GM23248 (cell line): Measurements from ENCODE around the gene CWF19L2. TPM values are rescaled to one million over a fixed set of nuclear protein-coding genes. Genes with fewer than 3 reads are reported as not detected.
"Not testable (repeated sequence)": the region's sequence is repeated elsewhere in the genome, so short reads cannot be mapped to it uniquely, and the experiment has no call there.

Experiments
- DNase-seq: peaks from one replicate; pipeline ENCODE4 v3.0.0-alpha.2; 2015
- H2AFZ ChIP-seq: fragments of 200-600 bp; sonication (generic); 2 replicates; pipeline ENCODE4 v1.6.1; 2016; ENCODE audit warnings: antibody characterized with exemption
- H3F3A ChIP-seq: fragments of 200-600 bp; sonication (generic); 2 replicates; pipeline ENCODE4 v1.6.1; 2016; ENCODE audit warnings: mild to moderate bottlenecking, antibody characterized with exemption, mixed run types; ENCODE audit not compliant: insufficient read depth
- H3K27ac ChIP-seq: fragments of 200-600 bp; sonication (generic); 2 replicates; pipeline ENCODE4 v1.5.1; 2016; ENCODE audit warnings: mild to moderate bottlenecking
- H3K27me3 ChIP-seq: fragments of 200-600 bp; sonication (generic); replicated peaks from 2 replicates; pipeline ENCODE4 v1.6.1; 2016; ENCODE audit warnings: mild to moderate bottlenecking; ENCODE audit not compliant: insufficient read depth
- H3K36me3 ChIP-seq: fragments of 200-600 bp; sonication (generic); 2 replicates; pipeline ENCODE4 v1.6.1; 2016; ENCODE audit warnings: low read depth, mild to moderate bottlenecking
- H3K4me1 ChIP-seq: fragments of 200-600 bp; sonication (generic); 2 replicates; pipeline ENCODE4 v1.6.1; 2016; ENCODE audit warnings: mild to moderate bottlenecking; ENCODE audit not compliant: insufficient read depth
- H3K4me2 ChIP-seq: fragments of 200-600 bp; sonication (generic); one replicate; pipeline ENCODE4 v1.6.1; 2016; ENCODE audit warnings: mild to moderate bottlenecking; ENCODE audit not compliant: unreplicated experiment
- H3K4me3 ChIP-seq: fragments of 200-600 bp; sonication (generic); 2 replicates; pipeline ENCODE4 v1.5.1; 2016; ENCODE audit warnings: mild to moderate bottlenecking
- H3K79me2 ChIP-seq: fragments of 200-600 bp; sonication (generic); 2 replicates; pipeline ENCODE4 v1.6.1; 2016; ENCODE audit warnings: mild to moderate bottlenecking; ENCODE audit not compliant: insufficient read depth
- H3K9ac ChIP-seq: fragments of 200-600 bp; sonication (generic); 2 replicates; pipeline ENCODE4 v1.6.1; 2016; ENCODE audit warnings: mild to moderate bottlenecking
- H3K9me2 ChIP-seq: fragments of 200-600 bp; sonication (generic); 2 replicates; pipeline ENCODE4 v1.6.1; 2016; ENCODE audit warnings: mixed run types, mild to moderate bottlenecking, moderate library complexity; ENCODE audit not compliant: insufficient read depth
- H3K9me3 ChIP-seq: fragments of 200-600 bp; sonication (generic); one replicate; pipeline ENCODE4 v1.6.1; 2017; ENCODE audit warnings: low read depth
- H4K20me1 ChIP-seq: fragments of 200-600 bp; sonication (generic); 2 replicates; pipeline ENCODE4 v1.6.0; 2016; ENCODE audit not compliant: insufficient read depth
- EZH2 ChIP-seq: fragments of 200-600 bp; sonication (generic); IDR thresholded peaks from 2 replicates; pipeline ENCODE4 v1.6.1; 2018; ENCODE audit warnings: antibody characterized with exemption, mild to moderate bottlenecking; ENCODE audit not compliant: insufficient read depth, poor library complexity, severe bottlenecking
- EZH2phosphoT487 ChIP-seq: fragments of 200-600 bp; sonication (generic); IDR thresholded peaks from 2 replicates; pipeline ENCODE4 v1.6.1; 2018; ENCODE audit warnings: antibody characterized with exemption, moderate library complexity, mild to moderate bottlenecking, low read depth; ENCODE audit not compliant: insufficient read depth
- WGBS, 2 experiments: methylation state at CpG; one replicate each; pipeline ENCODE4 v1.1.6; 2015 to 2017; ENCODE audit warnings: low lambda C conversion rate in 2 of 2, low coverage in 1 of 2; ENCODE audit errors: missing lambda C conversion rate in 2 of 2; 5-methylcytosine and 5-hydroxymethylcytosine counted together
- in situ Hi-C: fragments of 300-500 bp; cut with MboI; formaldehyde crosslinking; loops from 2 replicates; pipeline ENCODE4 v1.15.0; 2020
- polyA plus RNA-seq: library from polyadenylated mRNA; unstranded; fragments of >200 nt; fragmentation: Nextera tagmentation; extraction: Ambion mirVana; gene quantifications from 2 replicates; pipeline ENCODE4 v1.2.1, GENCODE V29; 2016
- total RNA-seq: library from RNA; depleted of rRNA; stranded (reverse); fragments of >200 nt; shearing (Covaris generic); gene quantifications from 2 replicates; pipeline ENCODE4 v1.2.3, GENCODE V29; 2014; rRNA removed

CWF19L2 gene
- total RNA-seq: 6.9 and 25.8 TPM in 2 replicates
- 3.4 and 3.5 TPM in 2 replicates for polyA plus RNA-seq

- H3K27me3 ChIP-seq: no peaks in the 10 kb centered on the region
- no peaks in the 10 kb centered on the region for H3K9me3 ChIP-seq
- H3K4me3 ChIP-seq: peak within 1 kb of the TSS; percentile 94
- peak within 1 kb of the TSS; percentile 23; the same call in 1 of the 2 replicates for H3K27ac ChIP-seq
- WGBS, 2 experiments: 1 to 2% methylated on average over 30 of the region's 30 CpGs
- TF ChIP-seq EZH2phosphoT487 (no peak), EZH2 (no peak)
- DNase-seq: peak; percentile 98
- in situ Hi-C loops: no loop called here
- peak within 1 kb of the TSS; percentile 99 for H2AFZ ChIP-seq
- no peaks in the 10 kb centered on the region for H3K36me3 ChIP-seq
- H4K20me1 ChIP-seq: no peaks in the 10 kb centered on the region
- H3K9ac ChIP-seq: peak within 1 kb of the TSS; percentile 86
- H3K9me2 ChIP-seq: no peaks in the 10 kb centered on the region
- H3K4me2 ChIP-seq: peak within 1 kb of the TSS; percentile 92
- H3F3A ChIP-seq: no peaks in the 10 kb centered on the region
- H3K79me2 ChIP-seq: peaks cover 23% of the 10 kb centered on the region
- peaks cover 9% of the 10 kb centered on the region for H3K4me1 ChIP-seq
Observed at GRCh38 chr11:107457558-107458271, at the start of gene CWF19L2. Gene CWF19L2, minus strand, starts transcription at chr11:107457825. Its CDS starts 9 bp downstream, at chr11:107457816.

- no peaks in the 10 kb centered on the region for H3K9me3 ChIP-seq
- H3K4me1 ChIP-seq: no peaks in the 10 kb centered on the region
- H3K9ac ChIP-seq: no peak overlapping the region
- TF ChIP-seq EZH2phosphoT487: no peak
- no peak for TF ChIP-seq EZH2
- H3K4me2 ChIP-seq: no peak overlapping the region
- H3K9me2 ChIP-seq: no peaks in the 10 kb centered on the region
- H3K27me3 ChIP-seq: no peaks in the 10 kb centered on the region
- no peaks in the 10 kb centered on the region for H4K20me1 ChIP-seq
- no peak overlapping the region for H3K4me3 ChIP-seq
- in situ Hi-C loops: no loop called here
- DNase-seq: no peak
- H3K79me2 ChIP-seq: no peaks in the 10 kb centered on the region
- no peaks in the 10 kb centered on the region for H3F3A ChIP-seq
- H2AFZ ChIP-seq: no peak overlapping the region
- peaks cover 30% of the 10 kb centered on the region for H3K36me3 ChIP-seq
- H3K27ac ChIP-seq: no peak overlapping the region
Observed at GRCh38 chr11:107505647-107506225, 48.1 kb upstream of the CWF19L2 start.

GRCh38 chr11:107504981-107505380, 47.4 kb upstream of the CWF19L2 start:
- Histone ChIP-seq H3K27ac (no peak overlapping the region), H3K4me1 (no peaks in the 10 kb centered on the region), H4K20me1 (no peaks in the 10 kb centered on the region), H3K9me2 (no peaks in the 10 kb centered on the region), H3K79me2 (no peaks in the 10 kb centered on the region), H3K36me3 (peaks cover 30% of the 10 kb centered on the region), H3K4me3 (no peak overlapping the region), H2AFZ (no peak overlapping the region), H3K9ac (no peak overlapping the region), H3K9me3 (no peaks in the 10 kb centered on the region), H3F3A (no peaks in the 10 kb centered on the region), H3K4me2 (no peak overlapping the region), H3K27me3 (no peaks in the 10 kb centered on the region)
- TF ChIP-seq EZH2 (no peak), EZH2phosphoT487 (no peak)
- in situ Hi-C loops: no loop called here
- no peak for DNase-seq
- 85 to 88% methylated on average over 5 of the region's 5 CpGs for WGBS, 2 experiments

- no peak overlapping the region for H3K4me3 ChIP-seq
- in situ Hi-C loops: no loop called here
- no peak overlapping the region for H2AFZ ChIP-seq
- H3K79me2 ChIP-seq: no peaks in the 10 kb centered on the region
- H3F3A ChIP-seq: peaks cover 4% of the 10 kb centered on the region; the same call in 1 of the 2 replicates
- no peak overlapping the region for H3K4me2 ChIP-seq
- H3K9ac ChIP-seq: no peak overlapping the region
- TF ChIP-seq EZH2phosphoT487 (no peak), EZH2 (no peak)
- H3K9me3 ChIP-seq: no peaks in the 10 kb centered on the region
- whole genome bisulfite sequencing, 2 experiments: 100% methylated on average over 1 of the region's 1 CpG
- H3K36me3 ChIP-seq: peaks cover 26% of the 10 kb centered on the region
- H4K20me1 ChIP-seq: no peaks in the 10 kb centered on the region
- no peaks in the 10 kb centered on the region for H3K9me2 ChIP-seq
- DNase-seq: no peak
- H3K27me3 ChIP-seq: no peaks in the 10 kb centered on the region
- no peaks in the 10 kb centered on the region for H3K4me1 ChIP-seq
- H3K27ac ChIP-seq: no peak overlapping the region
Observed at GRCh38 chr11:107501713-107502112, 44.1 kb upstream of the CWF19L2 start.

- H3K9me2 ChIP-seq, H3K9me3 ChIP-seq, H3K27me3 ChIP-seq, H3K36me3 ChIP-seq, in situ Hi-C loops, H3K27ac ChIP-seq, DNase-seq, H2AFZ ChIP-seq, H3K9ac ChIP-seq, H4K20me1 ChIP-seq, H3K79me2 ChIP-seq, H3K4me3 ChIP-seq, H3K4me2 ChIP-seq: not testable (repeated sequence)
- H3F3A ChIP-seq: peaks cover 10% of the 10 kb centered on the region
- H3K4me1 ChIP-seq: peaks cover 17% of the 10 kb centered on the region
- 92 to 99% methylated on average over 7 of the region's 7 CpGs for WGBS, 2 experiments
Observed at GRCh38 chr11:107497371-107497770, 39.7 kb upstream of the CWF19L2 start.
